ENCODE measurements around the gene ABTB1. TPM values are rescaled to one million over a fixed set of nuclear protein-coding genes. Genes with fewer than 3 reads are reported as not detected.
A peak's percentile ranks its signal among the peaks of the same experiment; 100 is the strongest.
"Not testable (repeated sequence)": the region's sequence is repeated elsewhere in the genome, so short reads cannot be mapped to it uniquely, and the experiment has no call there.

ABTB1 gene
- total RNA-seq, 2 experiments from 2014 or later, result 63.4 to 65.5 TPM

GRCh38 chr3:127639173-127640041 lies 33.3 kb upstream of the ABTB1 start:
- no peak for DNase-seq
- Mint-ChIP-seq H3K36me3 (no peaks in the 10 kb centered on the region), H3K27ac (no peak overlapping the region), H3K4me1 (peaks cover 26% of the 10 kb centered on the region), H3K4me3 (no peak overlapping the region), H3K27me3 (peaks cover 6% of the 10 kb centered on the region), H3K9me3 (no peaks in the 10 kb centered on the region)
- ATAC-seq (ENCODE audit: low read depth), result no peak
- POLR2A ChIA-PET, result no interaction called here

- POLR2A ChIA-PET, result no interaction called here
- H3K36me3 Mint-ChIP-seq, result no peaks in the 10 kb centered on the region
- DNase-seq, result no peak
Observed at GRCh38 chr3:127640042-127640355, 32.8 kb upstream of the ABTB1 start.

GRCh38 chr3:127644641-127645370 lies 27.9 kb upstream of the ABTB1 start:
- H3K4me3 Mint-ChIP-seq, result no peak overlapping the region
- no peak for ATAC-seq (ENCODE audit: low read depth)
- no peak overlapping the region for H3K27ac Mint-ChIP-seq
- POLR2A ChIA-PET, result interaction anchor here (1.2 kb wide), 1 partner anchor 27 kb away, joined by 3 read pairs; no protein-coding TSS in a partner anchor
- H3K36me3 Mint-ChIP-seq, result no peaks in the 10 kb centered on the region
- DNase-seq, result no peak
- H3K27me3 Mint-ChIP-seq, result no peaks in the 10 kb centered on the region
- H3K4me1 Mint-ChIP-seq, result peaks cover 3% of the 10 kb centered on the region
- no peaks in the 10 kb centered on the region for H3K9me3 Mint-ChIP-seq

More at GRCh38 chr3:127640042-127640355, 32.8 kb upstream of the ABTB1 start:
- H3K4me1 Mint-ChIP-seq, result peaks cover 28% of the 10 kb centered on the region
- H3K4me3 Mint-ChIP-seq, result no peak overlapping the region
- ATAC-seq (ENCODE audit: low read depth), result no peak
- H3K27me3 Mint-ChIP-seq, result peaks cover 5% of the 10 kb centered on the region
- no peaks in the 10 kb centered on the region for H3K9me3 Mint-ChIP-seq
- no peak overlapping the region for H3K27ac Mint-ChIP-seq

- Mint-ChIP-seq H3K36me3 (no peaks in the 10 kb centered on the region), H3K4me3 (no peak overlapping the region), H3K27me3 (no peaks in the 10 kb centered on the region), H3K4me1 (peaks cover 2% of the 10 kb centered on the region), H3K27ac (no peak overlapping the region), H3K9me3 (no peaks in the 10 kb centered on the region)
- DNase-seq (no peak), ATAC-seq (ENCODE audit: low read depth) (no peak)
- POLR2A ChIA-PET, result interaction anchor here (1.2 kb wide), 1 partner anchor 27 kb away, joined by 3 read pairs; no protein-coding TSS in a partner anchor
Observed at GRCh38 chr3:127645371-127646015, 27.3 kb upstream of the ABTB1 start.

GRCh38 chr3:127646501-127647046 lies 26.2 kb upstream of the ABTB1 start:
- DNase-seq (no peak), ATAC-seq (ENCODE audit: low read depth) (no peak)
- H3K4me3 Mint-ChIP-seq, result no peak overlapping the region
- POLR2A ChIA-PET, result no interaction called here
- H3K27ac Mint-ChIP-seq, result no peak overlapping the region
- no peaks in the 10 kb centered on the region for H3K9me3 Mint-ChIP-seq
- no peaks in the 10 kb centered on the region for H3K27me3 Mint-ChIP-seq
- peaks cover 2% of the 10 kb centered on the region for H3K4me1 Mint-ChIP-seq
- no peaks in the 10 kb centered on the region for H3K36me3 Mint-ChIP-seq

- no peak overlapping the region for H3K4me3 Mint-ChIP-seq
- POLR2A ChIA-PET, result interaction anchor here (1.2 kb wide), 2 partner anchors 25 to 49 kb away, joined by 3 read pairs; no protein-coding TSS in a partner anchor
- ATAC-seq (ENCODE audit: low read depth) (no peak), DNase-seq (no peak)
- H3K4me1 Mint-ChIP-seq, result peaks cover 2% of the 10 kb centered on the region
- H3K27ac Mint-ChIP-seq, result no peak overlapping the region
- no peaks in the 10 kb centered on the region for H3K27me3 Mint-ChIP-seq
- no peaks in the 10 kb centered on the region for H3K36me3 Mint-ChIP-seq
- H3K9me3 Mint-ChIP-seq, result no peaks in the 10 kb centered on the region
Observed at GRCh38 chr3:127647166-127647844, 25.4 kb upstream of the ABTB1 start.

GRCh38 chr3:127647845-127648204 lies 24.9 kb upstream of the ABTB1 start:
- POLR2A ChIA-PET, result interaction anchor here (1.2 kb wide), 2 partner anchors 24 to 50 kb away, joined by 3 read pairs; no protein-coding TSS in a partner anchor
- no peaks in the 10 kb centered on the region for H3K9me3 Mint-ChIP-seq
- H3K4me1 Mint-ChIP-seq, result peaks cover 2% of the 10 kb centered on the region
- H3K27me3 Mint-ChIP-seq, result no peaks in the 10 kb centered on the region
- no peak for DNase-seq
- no peak for ATAC-seq (ENCODE audit: low read depth)
- H3K27ac Mint-ChIP-seq, result no peak overlapping the region
- H3K36me3 Mint-ChIP-seq, result no peaks in the 10 kb centered on the region
- no peak overlapping the region for H3K4me3 Mint-ChIP-seq

GRCh38 chr3:127650236-127650635 lies 22.5 kb upstream of the ABTB1 start:
- H3K27me3 Mint-ChIP-seq, result peaks cover 3% of the 10 kb centered on the region
- no peak overlapping the region for H3K27ac Mint-ChIP-seq
- H3K36me3 Mint-ChIP-seq, result no peaks in the 10 kb centered on the region
- H3K4me1 Mint-ChIP-seq, result no peaks in the 10 kb centered on the region
- H3K9me3 Mint-ChIP-seq, result no peaks in the 10 kb centered on the region
- POLR2A ChIA-PET, result interaction anchor here (1.0 kb wide), 1 partner anchor 14 kb away, joined by 3 read pairs; no protein-coding TSS in a partner anchor
- no peak overlapping the region for H3K4me3 Mint-ChIP-seq
- no peak for ATAC-seq (ENCODE audit: low read depth)
- no peak for DNase-seq

GRCh38 chr3:127651516-127652172 lies 21.1 kb upstream of the ABTB1 start:
- Mint-ChIP-seq H3K36me3 (no peaks in the 10 kb centered on the region), H3K27ac (no peak overlapping the region), H3K9me3 (no peaks in the 10 kb centered on the region), H3K27me3 (peaks cover 7% of the 10 kb centered on the region), H3K4me1 (no peaks in the 10 kb centered on the region), H3K4me3 (no peak overlapping the region)
- ATAC-seq (ENCODE audit: low read depth) (no peak), DNase-seq (no peak)
- POLR2A ChIA-PET, result no interaction called here

- Mint-ChIP-seq H3K27me3 (peaks cover 7% of the 10 kb centered on the region), H3K4me3 (no peak overlapping the region), H3K9me3 (no peaks in the 10 kb centered on the region), H3K36me3 (no peaks in the 10 kb centered on the region), H3K27ac (no peak overlapping the region), H3K4me1 (no peaks in the 10 kb centered on the region)
- ATAC-seq (ENCODE audit: low read depth) (peak; percentile 45), DNase-seq (no peak)
- POLR2A ChIA-PET, result no interaction called here
Observed at GRCh38 chr3:127652246-127652995, 20.3 kb upstream of the ABTB1 start.

- no peak overlapping the region for H3K4me3 Mint-ChIP-seq
- ATAC-seq (ENCODE audit: low read depth) (no peak), DNase-seq (no peak)
- H3K27me3 Mint-ChIP-seq, result peaks cover 24% of the 10 kb centered on the region
- no peaks in the 10 kb centered on the region for H3K4me1 Mint-ChIP-seq
- POLR2A ChIA-PET, result no interaction called here
- no peak overlapping the region for H3K27ac Mint-ChIP-seq
- H3K36me3 Mint-ChIP-seq, result no peaks in the 10 kb centered on the region
- no peaks in the 10 kb centered on the region for H3K9me3 Mint-ChIP-seq
Observed at GRCh38 chr3:127654374-127654773, 18.4 kb upstream of the ABTB1 start.

GRCh38 chr3:127654993-127655392 lies 17.8 kb upstream of the ABTB1 start:
- H3K4me3 Mint-ChIP-seq; H3K36me3 Mint-ChIP-seq; H3K27ac Mint-ChIP-seq; ATAC-seq (ENCODE audit: low read depth); H3K4me1 Mint-ChIP-seq; POLR2A ChIA-PET; H3K9me3 Mint-ChIP-seq; DNase-seq: not testable (repeated sequence)
- H3K27me3 Mint-ChIP-seq, result peaks cover 24% of the 10 kb centered on the region
